Pulmonary artery endothelial cell (primary cell): ENCODE results near the gene FAM168A. TPM values are rescaled to one million over a fixed set of nuclear protein-coding genes. Genes with fewer than 3 reads are reported as not detected.

Source experiments
- DNase-seq: peaks from one replicate; pipeline ENCODE4 v3.0.0-alpha.2; 2011; ENCODE audit warnings: low read depth, low spot score
- total RNA-seq: library from RNA; depleted of rRNA; stranded (reverse); fragments of >200 nt; gene quantifications from 2 replicates; pipeline ENCODE4 v1.2.3, GENCODE V29; 2014

Gene FAM168A
- total RNA-seq, 1 donor from 2014 or later: 8.4 TPM

- DNase-seq: no peak
These were observed 207.0 kb downstream of the FAM168A start for GRCh38 chr11:73390601-73391565.

GRCh38 chr11:73389916-73390315 lies 208.0 kb downstream of the FAM168A start:
- DNase-seq: no peak

GRCh38 chr11:73389134-73389525 lies 208.8 kb downstream of the FAM168A start:
- no peak for DNase-seq

- DNase-seq: no peak
These were observed 209.4 kb downstream of the FAM168A start for GRCh38 chr11:73388265-73389133.

- no peak for DNase-seq
These were observed 210.2 kb downstream of the FAM168A start for GRCh38 chr11:73387594-73388264.

GRCh38 chr11:73386546-73386945 lies 211.4 kb downstream of the FAM168A start:
- no peak for DNase-seq

GRCh38 chr11:73386016-73386415 lies 211.9 kb downstream of the FAM168A start:
- DNase-seq: no peak

- DNase-seq: no peak
These were observed 212.8 kb downstream of the FAM168A start for GRCh38 chr11:73384872-73385689.

GRCh38 chr11:73384531-73384871 lies 213.4 kb downstream of the FAM168A start:
- DNase-seq: no peak

- no peak for DNase-seq
These were observed 213.8 kb downstream of the FAM168A start for GRCh38 chr11:73384125-73384441.

- peak; percentile 39 for DNase-seq
These were observed 214.4 kb downstream of the FAM168A start for GRCh38 chr11:73383249-73384124.

GRCh38 chr11:73382747-73383146 lies 215.2 kb downstream of the FAM168A start:
- DNase-seq: no peak

- DNase-seq: no peak
These were observed 215.7 kb downstream of the FAM168A start for GRCh38 chr11:73382183-73382582.

GRCh38 chr11:73381589-73381988 lies 216.3 kb downstream of the FAM168A start:
- no peak for DNase-seq

GRCh38 chr11:73380897-73381410 lies 217.0 kb downstream of the FAM168A start:
- no peak for DNase-seq

GRCh38 chr11:73380331-73380730 lies 217.6 kb downstream of the FAM168A start:
- no peak for DNase-seq

- DNase-seq: no peak
These were observed 218.6 kb downstream of the FAM168A start for GRCh38 chr11:73379189-73379880.

- peak; percentile 32 for DNase-seq
These were observed 220.9 kb downstream of the FAM168A start for GRCh38 chr11:73376803-73377629.
